LNCAP (cell line): Measurements from ENCODE around the gene IPO11.

Source experiments
- CTCF ChIP-seq: fragments of 450-650 bp; IDR thresholded peaks from 2 replicates; pipeline ENCODE4 v1.5.1; 2017; ENCODE audit warnings: mild to moderate bottlenecking

IPO11 gene

GRCh38 chr5:62499756-62500155, 87.2 kb downstream of the IPO11 start:
- no peak for TF ChIP-seq CTCF

GRCh38 chr5:62502456-62503101, 90.0 kb downstream of the IPO11 start:
- TF ChIP-seq CTCF = no peak

GRCh38 chr5:62504129-62504528, 91.6 kb downstream of the IPO11 start:
- TF ChIP-seq CTCF = no peak

GRCh38 chr5:62506659-62507460, 94.3 kb downstream of the IPO11 start:
- no peak for TF ChIP-seq CTCF

GRCh38 chr5:62509806-62510205, 97.2 kb downstream of the IPO11 start:
- no peak for TF ChIP-seq CTCF

- no peak for TF ChIP-seq CTCF
Measured at GRCh38 chr5:62514510-62515119, 102.1 kb downstream of the IPO11 start.

GRCh38 chr5:62521319-62521718, 108.8 kb downstream of the IPO11 start:
- no peak for TF ChIP-seq CTCF
